Measurements from ENCODE around the gene RASA2. TPM values are rescaled to one million over a fixed set of nuclear protein-coding genes. Genes with fewer than 3 reads are reported as not detected.

The RASA2 gene
- total and polyA plus RNA-seq, 2 experiments from 2014 or later, result 16.6 to 28.6 TPM

DNA sequence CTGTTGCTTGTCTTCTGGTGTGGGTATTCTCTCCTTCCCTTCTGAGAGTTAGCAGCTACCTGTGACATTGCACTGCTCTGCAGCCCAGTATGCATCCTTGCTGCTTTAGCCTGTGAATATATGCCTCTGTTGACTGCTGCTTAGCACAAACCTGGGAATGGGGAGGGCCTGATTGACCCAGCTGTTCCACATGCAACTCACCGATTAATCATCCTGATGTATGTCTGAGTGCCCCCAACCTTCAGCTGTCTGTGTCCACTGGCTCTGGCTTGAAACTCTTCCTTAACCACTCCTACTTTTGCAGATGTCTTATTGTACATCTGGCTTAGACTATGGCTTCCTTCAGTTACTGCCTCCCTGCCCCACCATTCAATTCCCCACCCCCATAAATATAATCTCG lies 119.1 kb downstream of the RASA2 start:
- Histone ChIP-seq H3K4me2 (no peak overlapping the region), H3K27ac (ENCODE audit: low read depth) (no peak overlapping the region), H2AFZ (no peak overlapping the region), H3K4me3 (no peak overlapping the region), H3F3A (replicated peaks; ENCODE audit: low read depth) (no peaks in the 10 kb centered on the region), H3K36me3 (ENCODE audit: insufficient read depth) (no peaks in the 10 kb centered on the region), H4K20me1 (replicated peaks; ENCODE audit: insufficient read depth) (no peaks in the 10 kb centered on the region), H3K4me1 (ENCODE audit: insufficient read depth) (peaks cover 3% of the 10 kb centered on the region), H3K27me3 (ENCODE audit: insufficient read depth) (no peaks in the 10 kb centered on the region), H3K79me2 (replicated peaks; ENCODE audit: insufficient read depth) (no peaks in the 10 kb centered on the region), H3K9me2 (ENCODE audit: insufficient read depth) (no peaks in the 10 kb centered on the region)
- DNase-seq (ENCODE audit: low spot score), result no peak
- Mint-ChIP-seq H3K27ac (no peak overlapping the region), H3K4me3 (no peak overlapping the region), H3K4me1 (peaks cover 4% of the 10 kb centered on the region; the same call in 2 of the 3 replicates), H3K9me3 (peaks cover 14% of the 10 kb centered on the region), H3K27me3 (ENCODE audit: insufficient read depth, low read depth, poor library complexity) (no peaks in the 10 kb centered on the region), H3K36me3 (ENCODE audit: low read depth) (peaks cover 15% of the 10 kb centered on the region; the same call in 2 of the 3 replicates)
- no peak for ATAC-seq
- TF ChIP-seq EZH2 (IDR thresholded peaks at IDR 0.05; ENCODE audit: low read depth, unreplicated experiment) (no peak), CREB1 (CRISPR knock-in tag; IDR thresholded peaks at IDR 0.05; ENCODE audit: low read depth) (no peak), ZNF114 (CRISPR knock-in tag; IDR thresholded peaks at IDR 0.05) (no peak), STAT1 (IDR thresholded peaks at IDR 0.05; ENCODE audit: unreplicated experiment) (no peak), ZNF331 (CRISPR knock-in tag; IDR thresholded peaks at IDR 0.05; ENCODE audit: low read depth) (no peak), POLR2AphosphoS5 (IDR thresholded peaks at IDR 0.05; ENCODE audit: low read depth) (no peak), JUNB (IDR thresholded peaks at IDR 0.05; ENCODE audit: unreplicated experiment) (no peak), EZH2phosphoT487 (IDR thresholded peaks at IDR 0.05; ENCODE audit: unreplicated experiment) (no peak), NANOG (IDR thresholded peaks at IDR 0.05; ENCODE audit: borderline replicate concordance) (no peak)
- TF ChIP-seq, protein P1, sequence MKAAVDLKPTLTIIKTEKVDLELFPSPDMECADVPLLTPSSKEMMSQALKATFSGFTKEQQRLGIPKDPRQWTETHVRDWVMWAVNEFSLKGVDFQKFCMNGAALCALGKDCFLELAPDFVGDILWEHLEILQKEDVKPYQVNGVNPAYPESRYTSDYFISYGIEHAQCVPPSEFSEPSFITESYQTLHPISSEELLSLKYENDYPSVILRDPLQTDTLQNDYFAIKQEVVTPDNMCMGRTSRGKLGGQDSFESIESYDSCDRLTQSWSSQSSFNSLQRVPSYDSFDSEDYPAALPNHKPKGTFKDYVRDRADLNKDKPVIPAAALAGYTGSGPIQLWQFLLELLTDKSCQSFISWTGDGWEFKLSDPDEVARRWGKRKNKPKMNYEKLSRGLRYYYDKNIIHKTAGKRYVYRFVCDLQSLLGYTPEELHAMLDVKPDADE (IDR thresholded peaks at IDR 0.05), result no peak
- TF ChIP-seq, protein P2, sequence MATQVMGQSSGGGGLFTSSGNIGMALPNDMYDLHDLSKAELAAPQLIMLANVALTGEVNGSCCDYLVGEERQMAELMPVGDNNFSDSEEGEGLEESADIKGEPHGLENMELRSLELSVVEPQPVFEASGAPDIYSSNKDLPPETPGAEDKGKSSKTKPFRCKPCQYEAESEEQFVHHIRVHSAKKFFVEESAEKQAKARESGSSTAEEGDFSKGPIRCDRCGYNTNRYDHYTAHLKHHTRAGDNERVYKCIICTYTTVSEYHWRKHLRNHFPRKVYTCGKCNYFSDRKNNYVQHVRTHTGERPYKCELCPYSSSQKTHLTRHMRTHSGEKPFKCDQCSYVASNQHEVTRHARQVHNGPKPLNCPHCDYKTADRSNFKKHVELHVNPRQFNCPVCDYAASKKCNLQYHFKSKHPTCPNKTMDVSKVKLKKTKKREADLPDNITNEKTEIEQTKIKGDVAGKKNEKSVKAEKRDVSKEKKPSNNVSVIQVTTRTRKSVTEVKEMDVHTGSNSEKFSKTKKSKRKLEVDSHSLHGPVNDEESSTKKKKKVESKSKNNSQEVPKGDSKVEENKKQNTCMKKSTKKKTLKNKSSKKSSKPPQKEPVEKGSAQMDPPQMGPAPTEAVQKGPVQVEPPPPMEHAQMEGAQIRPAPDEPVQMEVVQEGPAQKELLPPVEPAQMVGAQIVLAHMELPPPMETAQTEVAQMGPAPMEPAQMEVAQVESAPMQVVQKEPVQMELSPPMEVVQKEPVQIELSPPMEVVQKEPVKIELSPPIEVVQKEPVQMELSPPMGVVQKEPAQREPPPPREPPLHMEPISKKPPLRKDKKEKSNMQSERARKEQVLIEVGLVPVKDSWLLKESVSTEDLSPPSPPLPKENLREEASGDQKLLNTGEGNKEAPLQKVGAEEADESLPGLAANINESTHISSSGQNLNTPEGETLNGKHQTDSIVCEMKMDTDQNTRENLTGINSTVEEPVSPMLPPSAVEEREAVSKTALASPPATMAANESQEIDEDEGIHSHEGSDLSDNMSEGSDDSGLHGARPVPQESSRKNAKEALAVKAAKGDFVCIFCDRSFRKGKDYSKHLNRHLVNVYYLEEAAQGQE (IDR thresholded peaks at IDR 0.05; ENCODE audit: unreplicated experiment), result no peak
- TF ChIP-seq, protein P3, sequence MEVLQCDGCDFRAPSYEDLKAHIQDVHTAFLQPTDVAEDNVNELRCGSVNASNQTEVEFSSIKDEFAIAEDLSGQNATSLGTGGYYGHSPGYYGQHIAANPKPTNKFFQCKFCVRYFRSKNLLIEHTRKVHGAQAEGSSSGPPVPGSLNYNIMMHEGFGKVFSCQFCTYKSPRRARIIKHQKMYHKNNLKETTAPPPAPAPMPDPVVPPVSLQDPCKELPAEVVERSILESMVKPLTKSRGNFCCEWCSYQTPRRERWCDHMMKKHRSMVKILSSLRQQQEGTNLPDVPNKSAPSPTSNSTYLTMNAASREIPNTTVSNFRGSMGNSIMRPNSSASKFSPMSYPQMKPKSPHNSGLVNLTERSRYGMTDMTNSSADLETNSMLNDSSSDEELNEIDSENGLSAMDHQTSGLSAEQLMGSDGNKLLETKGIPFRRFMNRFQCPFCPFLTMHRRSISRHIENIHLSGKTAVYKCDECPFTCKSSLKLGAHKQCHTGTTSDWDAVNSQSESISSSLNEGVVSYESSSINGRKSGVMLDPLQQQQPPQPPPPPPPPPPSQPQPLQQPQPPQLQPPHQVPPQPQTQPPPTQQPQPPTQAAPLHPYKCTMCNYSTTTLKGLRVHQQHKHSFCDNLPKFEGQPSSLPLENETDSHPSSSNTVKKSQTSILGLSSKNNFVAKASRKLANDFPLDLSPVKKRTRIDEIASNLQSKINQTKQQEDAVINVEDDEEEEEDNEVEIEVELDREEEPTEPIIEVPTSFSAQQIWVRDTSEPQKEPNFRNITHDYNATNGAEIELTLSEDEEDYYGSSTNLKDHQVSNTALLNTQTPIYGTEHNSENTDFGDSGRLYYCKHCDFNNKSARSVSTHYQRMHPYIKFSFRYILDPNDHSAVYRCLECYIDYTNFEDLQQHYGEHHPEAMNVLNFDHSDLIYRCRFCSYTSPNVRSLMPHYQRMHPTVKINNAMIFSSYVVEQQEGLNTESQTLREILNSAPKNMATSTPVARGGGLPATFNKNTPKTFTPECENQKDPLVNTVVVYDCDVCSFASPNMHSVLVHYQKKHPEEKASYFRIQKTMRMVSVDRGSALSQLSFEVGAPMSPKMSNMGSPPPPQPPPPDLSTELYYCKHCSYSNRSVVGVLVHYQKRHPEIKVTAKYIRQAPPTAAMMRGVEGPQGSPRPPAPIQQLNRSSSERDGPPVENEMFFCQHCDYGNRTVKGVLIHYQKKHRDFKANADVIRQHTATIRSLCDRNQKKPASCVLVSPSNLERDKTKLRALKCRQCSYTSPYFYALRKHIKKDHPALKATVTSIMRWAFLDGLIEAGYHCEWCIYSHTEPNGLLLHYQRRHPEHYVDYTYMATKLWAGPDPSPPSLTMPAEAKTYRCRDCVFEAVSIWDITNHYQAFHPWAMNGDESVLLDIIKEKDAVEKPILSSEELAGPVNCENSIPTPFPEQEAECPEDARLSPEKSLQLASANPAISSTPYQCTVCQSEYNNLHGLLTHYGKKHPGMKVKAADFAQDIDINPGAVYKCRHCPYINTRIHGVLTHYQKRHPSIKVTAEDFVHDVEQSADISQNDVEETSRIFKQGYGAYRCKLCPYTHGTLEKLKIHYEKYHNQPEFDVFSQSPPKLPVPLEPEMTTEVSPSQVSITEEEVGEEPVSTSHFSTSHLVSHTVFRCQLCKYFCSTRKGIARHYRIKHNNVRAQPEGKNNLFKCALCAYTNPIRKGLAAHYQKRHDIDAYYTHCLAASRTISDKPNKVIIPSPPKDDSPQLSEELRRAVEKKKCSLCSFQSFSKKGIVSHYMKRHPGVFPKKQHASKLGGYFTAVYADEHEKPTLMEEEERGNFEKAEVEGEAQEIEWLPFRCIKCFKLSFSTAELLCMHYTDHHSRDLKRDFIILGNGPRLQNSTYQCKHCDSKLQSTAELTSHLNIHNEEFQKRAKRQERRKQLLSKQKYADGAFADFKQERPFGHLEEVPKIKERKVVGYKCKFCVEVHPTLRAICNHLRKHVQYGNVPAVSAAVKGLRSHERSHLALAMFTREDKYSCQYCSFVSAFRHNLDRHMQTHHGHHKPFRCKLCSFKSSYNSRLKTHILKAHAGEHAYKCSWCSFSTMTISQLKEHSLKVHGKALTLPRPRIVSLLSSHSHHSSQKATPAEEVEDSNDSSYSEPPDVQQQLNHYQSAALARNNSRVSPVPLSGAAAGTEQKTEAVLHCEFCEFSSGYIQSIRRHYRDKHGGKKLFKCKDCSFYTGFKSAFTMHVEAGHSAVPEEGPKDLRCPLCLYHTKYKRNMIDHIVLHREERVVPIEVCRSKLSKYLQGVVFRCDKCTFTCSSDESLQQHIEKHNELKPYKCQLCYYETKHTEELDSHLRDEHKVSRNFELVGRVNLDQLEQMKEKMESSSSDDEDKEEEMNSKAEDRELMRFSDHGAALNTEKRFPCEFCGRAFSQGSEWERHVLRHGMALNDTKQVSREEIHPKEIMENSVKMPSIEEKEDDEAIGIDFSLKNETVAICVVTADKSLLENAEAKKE (CRISPR knock-in tag; IDR thresholded peaks at IDR 0.05), result no peak
- TF ChIP-seq, protein P4, sequence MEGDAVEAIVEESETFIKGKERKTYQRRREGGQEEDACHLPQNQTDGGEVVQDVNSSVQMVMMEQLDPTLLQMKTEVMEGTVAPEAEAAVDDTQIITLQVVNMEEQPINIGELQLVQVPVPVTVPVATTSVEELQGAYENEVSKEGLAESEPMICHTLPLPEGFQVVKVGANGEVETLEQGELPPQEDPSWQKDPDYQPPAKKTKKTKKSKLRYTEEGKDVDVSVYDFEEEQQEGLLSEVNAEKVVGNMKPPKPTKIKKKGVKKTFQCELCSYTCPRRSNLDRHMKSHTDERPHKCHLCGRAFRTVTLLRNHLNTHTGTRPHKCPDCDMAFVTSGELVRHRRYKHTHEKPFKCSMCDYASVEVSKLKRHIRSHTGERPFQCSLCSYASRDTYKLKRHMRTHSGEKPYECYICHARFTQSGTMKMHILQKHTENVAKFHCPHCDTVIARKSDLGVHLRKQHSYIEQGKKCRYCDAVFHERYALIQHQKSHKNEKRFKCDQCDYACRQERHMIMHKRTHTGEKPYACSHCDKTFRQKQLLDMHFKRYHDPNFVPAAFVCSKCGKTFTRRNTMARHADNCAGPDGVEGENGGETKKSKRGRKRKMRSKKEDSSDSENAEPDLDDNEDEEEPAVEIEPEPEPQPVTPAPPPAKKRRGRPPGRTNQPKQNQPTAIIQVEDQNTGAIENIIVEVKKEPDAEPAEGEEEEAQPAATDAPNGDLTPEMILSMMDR (conservative IDR thresholded peaks at IDR 0.05; ENCODE audit: low read depth in 2 of 2), result no peak

Measured in GM23338 (cell line).